ENCODE measurements around the gene MKI67.

DNA sequence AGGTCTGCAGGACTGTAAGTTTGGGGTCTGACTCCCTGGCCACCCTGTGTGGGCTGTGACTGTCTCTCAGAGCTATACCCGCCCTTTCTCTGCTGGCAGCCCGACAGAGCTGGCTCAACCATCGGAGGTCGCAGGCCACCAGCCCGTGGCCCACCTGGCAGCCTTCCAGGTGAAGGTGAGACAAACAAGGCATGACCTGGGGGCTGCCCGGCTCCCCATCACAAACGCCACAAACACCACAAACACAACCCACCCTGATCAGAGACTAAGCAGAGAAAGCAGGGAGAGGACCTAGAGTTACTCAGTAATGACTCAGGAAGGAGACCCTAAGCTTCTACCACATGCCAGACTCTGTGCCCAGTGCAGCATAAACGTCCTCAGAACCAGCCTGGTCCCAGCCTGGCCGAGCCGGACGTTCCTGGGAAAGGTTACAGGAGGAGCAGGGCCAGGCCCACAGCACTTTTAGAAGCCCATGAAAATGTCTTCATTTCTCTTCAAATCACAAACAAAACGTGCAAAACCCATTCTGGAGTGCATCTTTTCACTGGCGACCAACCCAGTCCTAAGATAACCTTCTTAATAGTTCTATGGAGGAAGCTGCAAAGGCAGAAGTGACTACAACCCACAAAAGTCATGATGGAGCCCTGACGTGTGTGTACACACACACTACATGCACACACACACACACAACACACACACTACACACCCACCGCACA lies 66.8 kb downstream of the MKI67 start:
- no peak for TF ChIP-seq SIN3A (IDR thresholded peaks at IDR 0.05; ENCODE audit: borderline replicate concordance, insufficient read depth, low read depth, low read length)
- TF ChIP-seq, protein P1, sequence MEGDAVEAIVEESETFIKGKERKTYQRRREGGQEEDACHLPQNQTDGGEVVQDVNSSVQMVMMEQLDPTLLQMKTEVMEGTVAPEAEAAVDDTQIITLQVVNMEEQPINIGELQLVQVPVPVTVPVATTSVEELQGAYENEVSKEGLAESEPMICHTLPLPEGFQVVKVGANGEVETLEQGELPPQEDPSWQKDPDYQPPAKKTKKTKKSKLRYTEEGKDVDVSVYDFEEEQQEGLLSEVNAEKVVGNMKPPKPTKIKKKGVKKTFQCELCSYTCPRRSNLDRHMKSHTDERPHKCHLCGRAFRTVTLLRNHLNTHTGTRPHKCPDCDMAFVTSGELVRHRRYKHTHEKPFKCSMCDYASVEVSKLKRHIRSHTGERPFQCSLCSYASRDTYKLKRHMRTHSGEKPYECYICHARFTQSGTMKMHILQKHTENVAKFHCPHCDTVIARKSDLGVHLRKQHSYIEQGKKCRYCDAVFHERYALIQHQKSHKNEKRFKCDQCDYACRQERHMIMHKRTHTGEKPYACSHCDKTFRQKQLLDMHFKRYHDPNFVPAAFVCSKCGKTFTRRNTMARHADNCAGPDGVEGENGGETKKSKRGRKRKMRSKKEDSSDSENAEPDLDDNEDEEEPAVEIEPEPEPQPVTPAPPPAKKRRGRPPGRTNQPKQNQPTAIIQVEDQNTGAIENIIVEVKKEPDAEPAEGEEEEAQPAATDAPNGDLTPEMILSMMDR (IDR thresholded peaks at IDR 0.05), result no peak
- no peak for TF ChIP-seq POLR2AphosphoS5 (IDR thresholded peaks at IDR 0.05; ENCODE audit: low read depth, low read length)

Data from Panc1 (cell line).